ENCODE data around the gene TROAP.

The TROAP gene

DNA sequence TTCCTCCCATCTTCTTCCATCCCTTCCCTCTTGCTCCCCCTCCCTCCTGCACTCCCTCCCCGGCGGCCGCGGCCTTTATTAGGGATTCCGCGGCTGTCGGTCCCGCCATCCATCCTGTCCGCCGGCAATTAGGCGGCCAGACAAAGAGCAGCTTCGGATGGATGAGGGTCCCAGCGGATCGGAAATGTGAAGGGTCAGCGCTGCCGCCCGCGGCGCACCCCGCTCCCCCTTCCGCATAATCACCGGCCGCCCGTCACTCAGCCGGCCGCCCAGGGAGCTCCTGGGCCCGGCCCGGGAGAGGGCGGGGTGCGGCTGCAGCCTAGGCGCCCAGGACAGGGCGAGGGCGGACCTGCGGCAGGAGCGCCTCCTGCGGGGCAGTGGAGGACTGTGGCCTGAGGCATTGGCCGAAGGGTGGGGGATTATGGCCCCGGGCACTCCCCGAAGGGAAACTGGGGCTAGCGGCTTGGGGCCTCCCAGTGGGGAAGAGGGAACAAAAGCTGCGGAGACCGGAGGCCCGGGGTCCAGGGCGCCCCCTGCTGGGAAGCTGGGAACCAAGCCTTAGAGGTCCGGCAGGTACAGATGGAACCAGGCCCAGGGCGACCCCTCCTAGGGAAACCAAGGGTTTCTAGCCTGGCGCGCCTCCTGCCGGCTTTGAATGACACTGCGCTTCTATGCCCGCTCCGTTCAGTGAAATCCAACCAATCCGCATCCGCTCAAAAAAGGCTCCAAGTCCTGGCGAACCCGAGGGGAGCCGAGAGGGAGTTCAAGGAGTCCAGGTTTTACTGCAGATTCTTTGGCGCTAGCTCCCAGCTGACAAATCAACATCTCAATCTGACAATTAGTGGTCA is 19.2 kb downstream of the TROAP start:
- no peak overlapping the region for H3K4me3 ChIP-seq (ENCODE audit: low read depth, low read length)
- TF ChIP-seq CTCF (IDR thresholded peaks at IDR 0.05; ENCODE audit: low read depth, low read length) (peak; percentile 83), MYC (IDR thresholded peaks at IDR 0.05; ENCODE audit: low read depth, low read length) (peak; percentile 40; the same call in 1 of the 2 replicates), POLR2A (IDR thresholded peaks at IDR 0.05; ENCODE audit: extremely low read depth, insufficient read length) (no peak)
- peak; percentile 93 for DNase-seq (ENCODE audit: low read depth)

GRCh38 chr12:49342914-49343731 is 20.1 kb downstream of the TROAP start:
- DNase-seq (ENCODE audit: low read depth), result no peak
- TF ChIP-seq MAX (IDR thresholded peaks at IDR 0.05; ENCODE audit: low read depth, low read length) (no peak), POLR2A (IDR thresholded peaks at IDR 0.05; ENCODE audit: extremely low read depth, insufficient read length) (no peak), CTCF (IDR thresholded peaks at IDR 0.05; ENCODE audit: low read depth, low read length) (no peak), MYC (IDR thresholded peaks at IDR 0.05; ENCODE audit: low read depth, low read length) (no peak)
- no peak overlapping the region for H3K4me3 ChIP-seq (ENCODE audit: low read depth, low read length)

DNA sequence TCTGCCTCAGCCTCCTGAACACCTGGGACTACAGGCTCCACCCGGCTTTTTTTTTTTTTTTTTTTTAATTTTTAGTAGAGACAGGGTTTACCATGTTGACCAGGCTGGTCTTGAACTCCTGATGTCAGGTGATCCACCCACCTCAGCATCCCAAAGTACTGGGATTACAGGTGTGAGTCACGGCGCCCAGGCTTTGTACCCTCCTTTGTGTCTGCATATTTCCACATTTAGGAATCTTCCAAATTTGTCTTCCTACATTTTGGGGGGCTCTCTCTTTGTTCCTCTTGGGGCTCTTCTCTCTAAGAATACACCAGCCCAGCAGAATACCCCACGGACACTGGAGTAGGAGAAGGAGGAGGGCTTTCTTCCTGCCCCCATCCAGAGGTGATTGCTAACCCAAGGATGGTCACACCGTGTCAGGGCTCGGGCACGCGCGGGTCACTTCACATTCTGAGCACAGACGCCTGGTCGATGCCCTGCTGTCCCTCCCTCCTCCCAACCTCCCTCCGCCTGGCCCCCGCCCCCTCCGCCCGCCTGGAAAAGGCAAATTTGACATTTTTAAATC is 21.5 kb downstream of the TROAP start:
- no peak for DNase-seq (ENCODE audit: low read depth)
- TF ChIP-seq MAX (IDR thresholded peaks at IDR 0.05; ENCODE audit: low read depth, low read length) (no peak), POLR2A (IDR thresholded peaks at IDR 0.05; ENCODE audit: extremely low read depth, insufficient read length) (no peak), CTCF (IDR thresholded peaks at IDR 0.05; ENCODE audit: low read depth, low read length) (no peak), MYC (IDR thresholded peaks at IDR 0.05; ENCODE audit: low read depth, low read length) (no peak)
- no peak overlapping the region for H3K4me3 ChIP-seq (ENCODE audit: low read depth, low read length)

DNA sequence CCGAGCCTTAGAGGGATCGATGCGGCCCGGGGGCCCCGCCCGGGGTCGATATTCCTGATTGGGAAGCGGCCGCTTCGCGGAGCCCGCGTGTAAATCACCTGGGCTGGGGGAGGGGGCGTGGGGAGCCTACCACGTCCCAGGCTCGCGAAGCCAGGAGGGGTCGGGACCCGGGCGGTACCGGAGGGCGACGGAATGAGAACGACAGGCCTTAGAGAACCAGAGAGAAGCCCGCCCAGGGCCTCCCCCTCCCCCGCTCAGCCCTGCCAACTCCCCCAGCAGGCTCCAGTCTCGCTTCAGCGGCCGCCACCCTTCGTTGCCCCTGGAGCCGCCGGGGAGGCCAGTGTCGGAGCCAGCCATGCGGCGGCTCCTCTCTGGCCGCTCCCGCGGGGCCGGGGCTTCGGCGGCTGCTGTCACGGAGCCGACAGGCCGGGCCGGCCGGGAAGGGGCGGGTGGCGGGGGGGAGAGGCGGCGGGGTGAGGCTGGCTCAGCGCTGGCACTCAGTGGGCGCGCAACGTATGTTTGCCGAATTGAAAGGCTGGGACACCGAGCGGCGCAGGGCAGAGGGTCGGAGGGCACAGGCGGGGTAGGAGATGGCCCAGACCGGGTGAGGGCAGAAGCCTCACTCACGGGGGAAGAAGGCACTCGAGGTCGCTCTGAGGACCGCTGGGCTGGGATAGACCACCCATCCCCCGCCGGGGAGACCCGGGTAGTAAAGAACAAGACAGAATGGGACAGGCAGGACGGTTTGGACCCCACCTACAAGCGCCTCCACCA is 22.2 kb downstream of the TROAP start:
- DNase-seq (ENCODE audit: low read depth), result peak; percentile 55
- H3K4me3 ChIP-seq (ENCODE audit: low read depth, low read length), result no peak overlapping the region
- TF ChIP-seq CTCF (IDR thresholded peaks at IDR 0.05; ENCODE audit: low read depth, low read length), result no peak
- no peak for TF ChIP-seq MYC (IDR thresholded peaks at IDR 0.05; ENCODE audit: low read depth, low read length)
- TF ChIP-seq MAX (IDR thresholded peaks at IDR 0.05; ENCODE audit: low read depth, low read length), result no peak
- TF ChIP-seq POLR2A (IDR thresholded peaks at IDR 0.05; ENCODE audit: extremely low read depth, insufficient read length), result no peak

DNA sequence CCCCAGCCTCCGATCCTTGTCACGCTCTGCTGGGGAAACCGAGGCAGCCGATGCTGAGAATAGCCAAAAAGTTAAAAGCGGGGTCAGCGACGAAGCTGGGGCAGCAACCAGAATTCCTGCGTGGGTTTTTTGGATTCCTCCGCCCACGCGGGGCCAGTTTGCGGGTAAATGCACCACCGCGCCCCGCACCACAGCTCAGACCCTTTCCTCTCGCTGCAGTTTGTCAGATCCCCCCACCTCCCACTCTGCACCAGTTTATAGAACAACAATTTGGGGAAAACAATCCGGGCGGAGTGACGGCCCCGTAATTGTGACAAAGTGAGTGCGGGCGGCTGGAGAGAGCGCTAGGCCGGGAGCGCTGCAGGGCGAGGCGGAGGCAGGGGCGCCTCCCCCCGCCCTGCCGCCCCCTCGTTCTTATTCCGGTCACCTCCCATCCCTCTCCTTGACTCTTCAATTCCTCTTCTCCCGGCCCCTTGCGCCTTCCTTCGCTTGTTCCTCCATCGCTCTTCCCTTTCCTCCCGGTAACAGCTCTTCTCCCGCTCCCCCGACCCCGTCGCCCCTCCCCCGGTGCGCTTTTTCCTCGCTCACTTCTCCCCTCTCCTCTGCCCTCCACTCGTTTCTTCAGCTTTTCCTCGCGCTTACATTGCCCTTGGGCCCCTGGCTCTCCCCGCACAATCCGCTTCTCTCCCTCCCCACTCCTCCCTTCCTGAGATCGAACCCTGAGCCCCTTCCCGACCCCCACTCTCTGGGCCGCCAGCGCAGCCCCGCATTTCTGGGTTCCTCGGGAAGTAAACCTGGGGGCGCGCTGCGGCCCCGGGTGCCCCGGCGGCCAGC is 23.0 kb downstream of the TROAP start:
- no peak for DNase-seq (ENCODE audit: low read depth)
- H3K4me3 ChIP-seq (ENCODE audit: low read depth, low read length), result no peak overlapping the region

More for the DNA sequence above, 23.0 kb downstream of the TROAP start:
- no peak for TF ChIP-seq MAX (IDR thresholded peaks at IDR 0.05; ENCODE audit: low read depth, low read length)
- no peak for TF ChIP-seq MYC (IDR thresholded peaks at IDR 0.05; ENCODE audit: low read depth, low read length)
- TF ChIP-seq CTCF (IDR thresholded peaks at IDR 0.05; ENCODE audit: low read depth, low read length), result no peak

Measured in NB4 (cell line).